EH (cell line): ENCODE data around the gene SCUBE3.

Experiments used
- DNase-seq: peaks from one replicate; pipeline ENCODE4 v3.0.0-alpha.2; 2015; ENCODE audit warnings: low read depth

The SCUBE3 gene

GRCh38 chr6:35213824-35214756, at the start of gene SCUBE3:
SCUBE3 (plus strand) TSS chr6:35213956; CDS start chr6:35214419, 463 bp downstream.
- DNase-seq = peak; percentile 69

GRCh38 chr6:35164277-35164676, 49.5 kb upstream of the SCUBE3 start:
- DNase-seq = no peak

DNA sequence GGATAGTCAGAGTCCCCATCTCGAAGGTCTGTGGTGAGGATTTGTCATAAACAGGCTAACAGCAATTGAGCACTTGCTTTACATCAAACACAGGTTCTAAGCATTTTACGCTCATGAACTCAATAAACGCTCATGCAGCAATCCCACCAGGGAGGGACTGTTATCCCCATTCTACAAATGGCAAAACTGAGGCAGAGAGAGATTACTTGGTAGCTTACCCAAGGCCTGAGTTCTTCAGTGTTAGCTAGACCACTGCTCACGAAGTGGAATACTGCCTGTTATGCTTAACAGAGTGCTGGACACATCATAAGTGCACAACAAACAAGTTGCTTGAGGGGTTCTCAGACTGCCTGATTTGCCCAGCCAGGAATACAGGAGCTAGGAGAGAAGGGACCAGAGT, 48.9 kb upstream of the SCUBE3 start:
- DNase-seq = no peak

DNA sequence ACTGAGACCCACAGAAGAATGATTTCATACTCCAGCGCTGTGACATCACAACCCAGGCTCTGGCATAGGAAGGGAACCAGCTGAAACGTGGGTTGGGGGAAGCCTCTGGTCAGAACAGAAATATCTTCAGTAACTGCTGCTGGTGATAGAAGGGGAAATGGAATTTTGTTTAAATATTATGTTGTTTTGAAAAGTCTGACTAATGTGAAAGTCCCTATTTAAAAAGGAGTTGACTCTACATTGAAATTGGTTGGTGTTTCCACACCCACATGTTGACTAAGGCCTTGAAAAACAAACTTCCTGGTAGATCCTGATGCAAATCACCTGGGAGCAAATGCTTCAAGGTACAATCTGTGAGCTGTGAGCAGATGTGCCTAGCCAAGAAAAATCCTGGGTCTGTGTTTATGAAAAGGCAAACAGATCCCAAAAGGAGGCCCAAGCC, 48.1 kb upstream of the SCUBE3 start:
- DNase-seq = peak; percentile 48

- DNase-seq = no peak
Observed at GRCh38 chr6:35166116-35166515, 47.6 kb upstream of the SCUBE3 start.

DNA sequence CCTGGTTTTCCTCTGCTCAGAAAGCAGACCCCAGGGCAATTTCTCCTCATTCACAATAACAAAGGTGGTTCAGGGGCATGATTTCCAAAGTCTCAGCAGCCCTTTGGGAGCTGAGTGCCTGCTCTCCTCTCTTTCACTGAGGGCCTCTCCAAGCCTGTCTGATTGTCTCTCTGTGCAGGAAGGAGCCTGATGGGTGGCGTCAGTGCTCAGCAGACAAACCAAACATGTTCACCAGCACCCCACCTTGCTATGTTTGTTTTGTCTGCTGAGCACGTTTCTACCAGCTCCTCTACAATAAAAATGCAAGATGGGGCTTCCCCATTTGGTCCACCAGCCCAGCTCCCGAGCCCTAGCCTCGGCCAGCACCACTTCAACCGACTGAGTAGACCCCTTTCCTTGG, 47.2 kb upstream of the SCUBE3 start:
- DNase-seq = no peak

DNA sequence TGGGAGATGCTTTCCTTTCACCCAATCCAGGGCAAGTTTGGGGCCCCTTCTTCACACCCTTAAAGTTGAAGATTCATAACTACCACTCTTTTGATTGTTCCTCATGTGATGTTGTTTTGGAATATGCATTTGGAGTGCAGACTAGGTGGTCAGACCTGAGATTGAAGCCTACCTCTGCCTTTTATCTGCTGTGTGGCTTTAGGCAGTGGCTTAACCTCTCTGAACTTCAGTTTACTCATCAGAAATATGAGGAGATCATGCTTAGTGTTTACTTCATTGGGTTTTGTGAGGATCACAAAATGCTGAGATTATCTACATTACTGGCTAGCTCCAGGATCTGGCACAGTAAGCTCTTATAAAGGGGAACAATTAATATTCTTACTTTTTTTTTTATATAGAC, 46.3 kb upstream of the SCUBE3 start:
- DNase-seq = no peak

DNA sequence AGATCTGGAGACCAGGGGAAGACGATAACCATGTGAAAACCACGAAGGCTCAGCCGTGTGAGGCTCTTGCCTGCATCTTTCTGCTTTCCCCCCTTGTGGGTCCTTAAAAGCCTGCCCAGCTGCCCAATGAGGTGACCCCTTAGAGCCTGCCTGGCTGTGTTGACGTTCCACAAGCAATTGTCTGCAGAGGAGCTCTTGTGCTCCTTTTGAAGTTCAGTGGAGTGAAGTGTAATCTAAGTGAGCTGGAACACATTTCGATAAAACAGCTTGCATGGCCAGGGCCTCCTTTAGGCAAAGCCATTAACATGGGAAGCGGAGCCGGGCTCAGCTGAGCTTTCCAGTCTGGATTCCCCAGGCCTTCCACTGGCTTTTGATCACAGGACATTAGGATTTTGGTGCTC, 45.3 kb upstream of the SCUBE3 start:
- no peak for DNase-seq

GRCh38 chr6:35170166-35170565, 43.6 kb upstream of the SCUBE3 start:
- DNase-seq = peak; percentile 73

GRCh38 chr6:35170891-35171290, 42.9 kb upstream of the SCUBE3 start:
- DNase-seq = peak; percentile 54

GRCh38 chr6:35173044-35173426, 40.7 kb upstream of the SCUBE3 start:
- peak; percentile 74 for DNase-seq

DNA sequence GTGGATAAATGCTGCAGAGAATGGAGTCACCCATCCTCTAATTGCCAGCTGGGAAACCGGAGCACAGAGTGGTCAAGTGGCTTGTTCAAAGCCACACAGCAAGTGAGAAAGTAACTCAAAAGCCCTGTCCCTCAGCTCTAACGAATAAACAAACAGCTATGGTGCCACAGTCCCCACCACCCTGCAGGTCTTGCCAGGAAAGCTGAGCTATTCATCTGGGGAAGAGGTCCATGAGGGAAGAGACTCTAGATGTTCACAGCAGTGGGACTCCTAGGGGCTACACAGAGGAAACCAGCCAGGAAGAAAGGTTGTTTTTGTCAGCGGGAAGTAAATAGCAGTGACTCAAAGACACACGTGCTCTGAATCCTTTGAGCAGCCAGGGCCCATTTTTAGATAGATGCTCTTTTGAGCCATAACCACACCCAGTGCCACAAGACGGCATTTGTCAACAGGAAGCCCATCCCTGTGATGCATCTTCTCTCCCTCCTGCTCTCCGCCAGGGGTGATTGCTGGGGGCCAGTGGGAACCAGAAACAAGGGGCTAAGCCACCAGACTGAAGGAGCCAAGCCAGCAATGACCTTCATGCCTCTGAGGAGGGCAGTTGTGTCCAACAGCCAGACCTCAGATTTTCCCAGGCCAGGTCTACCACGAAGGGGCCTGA, 40.2 kb upstream of the SCUBE3 start:
- DNase-seq = peak; percentile 59

- DNase-seq = no peak
Observed at GRCh38 chr6:35174088-35174434, 39.7 kb upstream of the SCUBE3 start.

DNA sequence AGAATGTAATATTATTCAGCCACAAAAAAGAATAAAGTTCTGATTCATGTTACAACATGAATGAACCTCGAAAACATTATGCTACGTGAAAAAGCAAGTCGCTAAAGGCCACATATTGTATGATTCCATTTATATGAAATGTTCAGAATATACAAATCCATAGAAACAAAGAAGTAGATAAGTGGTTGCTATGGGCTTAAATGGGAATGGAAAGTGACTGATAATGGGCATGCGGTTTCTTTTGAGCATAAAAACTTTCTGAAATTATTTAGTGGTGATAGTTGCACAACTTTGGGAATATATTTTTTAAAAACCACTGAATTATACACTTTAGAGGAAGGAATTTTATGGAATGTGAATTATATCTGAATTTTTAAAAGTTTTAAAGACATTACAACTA, 39.3 kb upstream of the SCUBE3 start:
- no peak for DNase-seq

- DNase-seq = no peak
Observed at GRCh38 chr6:35176301-35177024, 37.3 kb upstream of the SCUBE3 start.

DNA sequence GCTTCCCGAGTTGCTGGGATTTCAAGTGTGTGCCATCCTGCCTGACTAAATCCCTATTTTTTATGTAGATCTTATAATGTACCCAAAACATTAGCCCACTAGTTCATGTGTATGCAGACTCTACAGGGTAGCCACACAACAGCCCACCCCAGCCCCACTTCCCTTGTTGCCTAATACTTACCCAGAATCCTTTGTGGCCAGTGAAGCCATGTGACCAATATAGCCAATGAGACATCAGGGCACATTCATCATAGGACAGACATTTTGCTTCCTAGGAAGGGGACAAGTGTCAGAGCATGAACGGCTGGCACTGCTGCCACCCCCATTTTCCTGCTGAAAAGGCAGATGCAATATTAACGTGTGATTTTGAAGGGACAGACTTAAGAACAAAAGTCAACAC, 36.6 kb upstream of the SCUBE3 start:
- DNase-seq = peak; percentile 43

DNA sequence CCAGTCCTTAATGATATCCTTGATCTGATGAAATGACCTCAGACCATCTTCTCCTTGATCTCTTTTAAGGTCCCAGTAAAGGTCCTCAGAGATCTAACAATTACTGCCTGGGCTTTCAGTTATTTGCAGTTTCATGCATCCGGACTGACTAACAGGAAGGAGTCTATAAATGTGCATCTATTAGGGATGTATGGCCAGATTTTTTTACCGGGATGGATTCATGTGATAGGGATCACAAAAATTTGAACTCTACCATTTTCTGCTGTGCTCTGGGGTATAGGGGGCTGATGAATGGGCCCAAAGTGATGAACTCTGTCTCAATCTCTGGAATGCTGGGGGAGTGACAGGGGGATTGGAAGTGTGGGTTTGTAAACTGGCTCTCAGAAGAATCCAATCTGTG, 36.2 kb upstream of the SCUBE3 start:
- peak; percentile 87 for DNase-seq

GRCh38 chr6:35178012-35178411, 35.7 kb upstream of the SCUBE3 start:
- no peak for DNase-seq

DNA sequence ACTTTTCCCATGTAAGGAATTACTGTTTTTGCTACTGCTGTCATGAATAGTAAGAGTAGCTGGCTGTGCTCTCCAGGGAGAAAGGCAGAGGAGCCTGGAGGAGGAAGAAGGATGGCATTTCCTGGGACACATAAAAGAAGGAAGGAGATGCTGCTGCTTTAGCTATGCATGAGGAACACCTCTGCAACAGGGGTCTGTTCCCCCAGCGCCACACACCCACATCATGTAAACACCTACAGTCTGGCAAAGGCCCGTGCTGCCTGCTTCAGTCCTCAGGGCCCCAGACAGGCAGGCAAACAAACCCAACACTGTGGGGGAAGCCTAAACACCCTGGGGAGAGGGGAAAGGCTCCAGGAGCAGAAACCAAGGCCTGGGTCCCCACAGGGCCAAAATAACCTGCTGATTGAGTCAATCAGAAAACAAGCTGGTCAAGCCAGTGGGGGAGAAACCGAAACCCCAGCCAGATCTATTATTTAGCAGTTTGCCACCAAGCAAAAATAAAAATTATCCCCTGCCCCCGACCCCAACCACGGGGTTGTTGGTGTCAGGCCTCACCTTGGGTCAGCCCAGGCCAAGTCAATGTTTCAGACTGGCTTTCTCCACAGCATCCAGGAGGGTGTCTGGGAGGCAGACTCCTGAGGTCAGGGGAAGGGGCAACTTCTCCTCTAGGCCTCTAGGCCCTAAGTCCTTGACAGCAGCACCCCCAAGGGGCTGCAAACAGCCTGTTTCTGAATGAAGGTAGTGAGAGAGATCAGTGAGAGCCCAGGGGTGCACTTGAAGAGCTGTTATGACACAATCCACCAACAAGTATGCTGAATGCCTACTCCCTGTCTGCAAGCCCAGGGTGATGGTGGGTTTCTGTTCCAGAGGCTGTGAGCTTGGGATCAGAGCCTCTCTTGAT, 34.6 kb upstream of the SCUBE3 start:
- DNase-seq = peak; percentile 54

- no peak for DNase-seq
Observed at GRCh38 chr6:35179901-35180535, 33.7 kb upstream of the SCUBE3 start.

DNA sequence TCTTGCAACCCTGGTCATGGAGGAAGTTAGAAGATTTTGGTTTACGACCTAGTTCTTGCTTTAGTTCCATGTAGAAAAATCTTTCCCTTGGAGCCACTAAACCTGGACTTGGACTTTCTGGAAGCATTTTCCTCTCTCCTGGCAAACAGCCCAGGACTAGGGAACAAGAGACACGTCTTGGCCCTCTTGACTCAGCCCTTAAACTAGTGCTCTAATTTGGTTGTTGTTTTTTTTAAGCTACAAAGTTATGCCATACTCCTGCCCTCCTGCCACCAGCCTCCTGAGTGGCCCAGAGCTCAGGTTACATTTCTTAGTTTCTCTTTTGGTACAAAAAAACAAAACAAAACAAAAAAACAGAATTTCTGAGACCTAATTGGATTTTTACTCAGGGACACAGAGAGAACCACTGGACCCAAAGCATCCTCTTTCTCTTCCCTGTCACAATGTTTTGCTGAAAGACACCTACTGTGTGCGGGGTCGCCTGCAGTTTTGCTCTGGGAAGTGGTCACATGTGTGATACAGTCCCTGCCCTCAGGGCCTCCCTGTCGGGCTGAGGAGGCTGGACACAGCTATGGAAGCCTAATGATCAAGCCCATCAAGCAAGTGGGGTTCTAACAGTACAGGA, 32.3 kb upstream of the SCUBE3 start:
- peak; percentile 94 for DNase-seq
